ENCODE data around the gene ACTL8.

- TF ChIP-seq YY1 (IDR thresholded peaks at IDR 0.05; ENCODE audit: low read depth) (no peak), RAD21 (IDR thresholded peaks at IDR 0.05; ENCODE audit: low read depth) (no peak), EP300 (IDR thresholded peaks at IDR 0.05; ENCODE audit: borderline replicate concordance) (no peak), TEAD4 (IDR thresholded peaks at IDR 0.05) (no peak), MAX (IDR thresholded peaks at IDR 0.05) (no peak), CREB1 (IDR thresholded peaks at IDR 0.05; ENCODE audit: low read depth) (no peak), TAF1 (IDR thresholded peaks at IDR 0.05; ENCODE audit: low read depth) (no peak), TCF12 (IDR thresholded peaks at IDR 0.05; ENCODE audit: low read depth) (no peak), NFIC (IDR thresholded peaks at IDR 0.05) (no peak), REST (IDR thresholded peaks at IDR 0.05; ENCODE audit: low read depth) (no peak), EGR1 (IDR thresholded peaks at IDR 0.05) (no peak), CEBPB (IDR thresholded peaks at IDR 0.05) (no peak), ZBTB7A (IDR thresholded peaks at IDR 0.05; ENCODE audit: low read depth) (no peak)
Observed at GRCh38 chr1:17849216-17849615, 94.1 kb downstream of the ACTL8 start.

Measured in Ishikawa (cell line).